GM18498 (cell line): ENCODE data around the gene ME2.
"Not testable (repeated sequence)": the region's sequence is repeated elsewhere in the genome, so short reads cannot be mapped to it uniquely, and the experiment has no call there.

Experiments
- ATAC-seq: cut with Tn5 transposase; IDR thresholded peaks from one replicate; pipeline ENCODE4 v1.9.1; 2021; ENCODE audit warnings: mild to moderate bottlenecking, moderate library complexity; ENCODE audit not compliant: unreplicated experiment

ME2 gene

GRCh38 chr18:50859793-50860555 lies 18.9 kb upstream of the ME2 start:
- no peak for ATAC-seq

GRCh38 chr18:50861617-50862016 lies 17.3 kb upstream of the ME2 start:
- no peak for ATAC-seq

- ATAC-seq, result no peak
Observed at GRCh38 chr18:50862401-50862800, 16.5 kb upstream of the ME2 start.

DNA sequence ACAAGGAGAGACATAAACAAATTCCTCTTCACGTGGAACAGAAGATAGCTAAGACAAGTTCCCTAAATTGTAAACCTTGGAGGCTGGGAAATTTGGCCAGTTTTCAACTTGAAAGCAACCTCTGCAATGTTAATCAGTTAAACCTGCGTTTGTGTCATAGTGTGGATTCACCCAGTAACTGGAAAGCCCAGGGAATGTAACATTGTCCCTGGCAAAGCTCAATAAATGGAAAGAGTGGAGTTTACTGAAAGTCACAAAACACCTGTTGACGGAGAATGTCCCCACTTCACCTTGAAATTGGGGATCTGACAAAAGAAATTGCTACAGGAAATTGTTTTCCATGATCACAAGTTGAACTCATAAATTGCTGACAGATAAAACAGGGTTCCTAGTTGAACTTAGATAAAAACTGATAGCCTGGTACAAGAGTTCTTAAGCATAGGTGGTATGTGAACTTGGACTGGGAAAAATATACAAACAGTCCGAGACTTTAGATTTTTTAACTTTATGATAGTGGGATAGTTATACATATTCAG lies 15.0 kb upstream of the ME2 start:
- no peak for ATAC-seq

DNA sequence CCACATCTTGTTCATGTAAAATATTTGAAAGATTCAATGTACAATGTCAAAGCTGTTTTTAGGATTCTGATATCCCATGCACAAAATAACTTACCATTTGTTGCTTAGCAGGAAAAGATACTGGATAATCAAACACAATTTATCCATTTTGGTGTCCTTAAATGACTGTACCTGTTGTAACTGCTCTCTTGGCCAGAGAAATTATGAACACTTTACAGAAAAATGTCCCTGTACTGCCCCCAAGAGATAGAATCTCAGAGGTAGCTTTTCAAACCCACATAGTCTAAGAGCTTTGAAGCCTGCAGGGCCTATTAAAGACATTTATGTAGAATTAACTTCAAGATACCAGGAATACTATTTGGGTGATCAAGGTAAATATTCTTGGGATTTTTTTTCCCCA lies 12.2 kb upstream of the ME2 start:
- no peak for ATAC-seq

GRCh38 chr18:50869150-50869549 lies 9.8 kb upstream of the ME2 start:
- no peak for ATAC-seq

- ATAC-seq, result no peak
Observed at GRCh38 chr18:50870138-50870845, 8.6 kb upstream of the ME2 start.

- ATAC-seq, result no peak
Observed at GRCh38 chr18:50871846-50872245, 7.1 kb upstream of the ME2 start.

DNA sequence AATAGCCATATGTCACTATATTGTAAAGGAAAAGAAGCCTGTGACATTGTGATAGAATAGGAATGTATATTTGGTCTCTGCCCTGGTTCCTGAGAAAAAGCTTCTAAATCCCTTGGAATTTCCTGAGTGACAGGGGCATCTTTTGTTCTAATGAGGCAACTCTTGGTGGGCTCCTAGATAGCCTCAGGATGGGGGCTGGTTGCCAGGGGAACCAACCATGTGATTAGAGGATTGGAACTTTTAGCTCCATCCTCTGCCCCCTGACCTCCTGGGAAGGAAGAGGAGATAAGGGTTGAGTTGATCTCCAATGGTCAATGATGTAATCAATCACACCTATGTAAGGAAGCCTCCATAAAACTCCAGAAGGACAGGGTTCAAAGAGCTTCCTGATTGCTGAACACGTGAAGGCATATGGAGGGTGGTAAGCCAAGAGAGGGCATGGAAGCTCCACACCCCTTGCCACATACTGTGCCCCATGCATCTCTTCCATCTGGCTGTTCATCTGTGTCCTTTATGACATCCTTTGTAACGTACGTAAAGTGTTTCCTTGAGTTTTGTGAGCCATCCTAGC lies 2.9 kb upstream of the ME2 start:
- no peak for ATAC-seq

- no peak for ATAC-seq
Observed at GRCh38 chr18:50877545-50878265, 1.2 kb upstream of the ME2 start.

DNA sequence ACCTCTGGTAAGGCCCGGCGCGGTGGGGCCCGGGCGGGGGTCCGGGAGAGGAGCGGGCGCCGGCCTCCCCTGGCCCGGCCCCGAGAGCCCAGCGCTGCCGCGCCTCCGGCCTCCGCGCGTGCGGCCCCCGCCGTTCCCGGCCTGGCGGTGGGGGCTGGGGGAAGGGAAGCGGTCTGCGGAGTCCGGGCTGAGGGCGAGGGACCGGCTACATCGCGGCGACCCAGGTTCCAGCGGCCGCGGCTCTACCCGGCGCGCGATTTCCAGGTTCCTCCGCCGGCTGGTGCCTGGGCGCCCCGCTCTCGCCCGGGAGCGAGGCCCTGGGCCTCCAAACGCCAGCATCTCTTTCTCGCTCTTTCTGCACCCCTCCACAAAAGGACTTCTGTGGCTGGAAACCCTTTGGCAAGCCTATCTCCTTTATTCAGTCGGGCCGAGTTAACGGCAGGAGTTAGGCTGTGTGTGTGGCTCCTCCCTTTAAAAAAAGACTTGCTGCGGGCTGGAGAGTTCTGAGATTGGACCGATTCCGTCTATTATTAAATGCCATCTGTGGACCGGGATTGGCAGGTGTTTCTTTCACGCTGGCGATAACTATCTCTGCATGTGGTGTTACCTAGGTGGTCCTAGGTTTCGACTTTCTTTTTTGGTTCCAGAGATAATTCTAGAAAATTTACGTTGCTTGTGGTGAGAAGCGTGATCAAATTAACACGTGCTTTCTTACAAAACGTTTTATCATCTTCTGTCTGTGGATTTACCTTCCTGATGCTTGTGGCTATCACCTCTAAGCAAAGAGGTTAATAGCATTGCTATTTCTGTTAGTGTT lies 592 bp downstream of the ME2 start:
- peak; percentile 28 for ATAC-seq

GRCh38 chr18:50880119-50880465 lies 1.2 kb downstream of the ME2 start:
- ATAC-seq, result peak; percentile 1

DNA sequence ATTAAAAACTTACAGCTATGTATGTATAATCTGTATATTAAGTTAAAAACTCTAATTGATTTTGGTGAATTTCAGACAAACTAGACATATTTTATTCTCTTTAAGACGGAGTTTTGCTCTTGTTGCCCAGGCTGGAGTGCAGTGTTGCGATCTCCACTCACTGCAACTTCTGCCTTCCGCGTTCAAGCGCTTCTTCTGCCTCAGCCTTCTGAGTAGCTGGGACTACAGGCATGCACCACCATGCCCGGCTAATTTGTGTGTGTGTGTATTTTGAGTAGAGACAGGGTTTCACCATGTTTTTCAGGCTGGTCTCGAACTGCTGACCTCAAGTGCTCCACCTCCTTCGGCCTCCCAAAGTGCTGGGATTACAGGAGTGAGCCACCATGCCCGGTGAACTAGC lies 2.0 kb downstream of the ME2 start:
- not testable (repeated sequence) for ATAC-seq

GRCh38 chr18:50886929-50887328 lies 8.0 kb downstream of the ME2 start:
- ATAC-seq, result no peak

- ATAC-seq, result no peak
Observed at GRCh38 chr18:50895350-50896045, 16.6 kb downstream of the ME2 start.

DNA sequence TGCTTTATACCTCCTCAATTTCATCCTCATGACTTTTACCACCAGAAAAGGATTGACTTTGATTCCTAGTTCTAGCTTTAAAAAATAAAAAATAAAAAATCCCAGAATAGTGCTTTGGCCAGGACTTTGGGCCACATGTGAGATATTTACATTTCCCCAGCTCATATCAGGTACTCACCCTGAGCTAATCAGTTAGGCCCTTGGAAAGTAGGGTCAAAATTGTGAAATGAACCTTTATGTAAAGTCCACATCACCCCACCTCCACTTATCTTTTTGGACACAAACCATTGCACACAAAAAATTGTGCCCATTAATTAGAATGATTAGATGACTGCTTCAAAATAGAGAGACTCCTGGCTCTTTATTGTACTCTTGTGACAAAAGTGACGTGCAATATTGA lies 17.2 kb downstream of the ME2 start:
- no peak for ATAC-seq

- ATAC-seq, result no peak
Observed at GRCh38 chr18:50898919-50899318, 20.0 kb downstream of the ME2 start.

DNA sequence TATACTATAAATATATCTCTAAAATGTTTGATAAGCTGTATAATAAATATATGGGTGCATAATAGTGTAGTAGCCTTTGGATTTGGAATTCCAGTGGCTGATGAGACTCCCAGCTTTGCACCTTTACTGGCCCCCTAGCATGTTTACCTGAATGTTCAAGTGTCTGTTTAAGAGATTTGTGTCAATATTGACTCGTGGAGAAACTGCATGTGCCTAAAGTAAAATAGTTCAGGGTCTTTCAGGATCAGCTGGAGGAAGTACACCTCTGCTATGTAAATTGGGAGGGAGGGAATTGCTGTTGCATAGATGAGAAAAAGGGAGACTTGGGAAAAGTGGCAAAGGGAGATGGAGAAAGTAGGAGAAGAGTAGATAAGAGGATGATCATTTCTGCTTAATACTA lies 23.9 kb downstream of the ME2 start:
- ATAC-seq, result no peak

DNA sequence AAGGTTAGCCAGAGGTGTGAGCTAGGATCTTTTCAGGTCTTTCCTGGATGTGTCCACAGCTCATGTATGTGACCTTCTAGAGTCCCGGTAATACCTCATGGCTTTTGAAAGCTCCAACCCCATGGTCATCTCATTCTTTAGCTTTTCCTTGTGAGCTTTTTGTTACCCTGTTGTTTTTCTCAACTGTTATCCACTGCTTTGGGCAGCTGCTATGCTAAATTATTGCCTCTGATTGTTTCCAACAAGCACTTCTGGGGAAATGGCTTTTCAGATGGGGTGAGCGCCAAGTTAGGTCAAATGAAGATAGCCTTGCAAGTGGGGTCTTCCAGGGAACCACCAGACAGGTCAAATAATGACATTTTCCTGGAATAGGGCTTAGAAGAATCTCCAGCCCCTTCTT lies 27.9 kb downstream of the ME2 start:
- ATAC-seq, result no peak

- no peak for ATAC-seq
Observed at GRCh38 chr18:50909261-50909660, 30.3 kb downstream of the ME2 start.
